Tibial nerve (tissue), 4 donors: Measurements from ENCODE around the gene RCAN1. TPM values are rescaled to one million over a fixed set of nuclear protein-coding genes. Genes with fewer than 3 reads are reported as not detected.

Source experiments
- DNase-seq, 2 donors: peaks; one replicate each; pipeline ENCODE4 v3.0.0-alpha.2; 2019; ENCODE audit warnings: low spot score in 2 of 2
- H3K27ac ChIP-seq, 4 donors: fragments of 200-600 bp; sonication (generic) in 3 of 4; one replicate each; pipeline ENCODE4 v1.5.1; 2017 to 2019; ENCODE audit warnings: mild to moderate bottlenecking in 1 of 4
- H3K27me3 ChIP-seq, 2 donors: fragments of 200-600 bp; sonication (generic) in 1 of 2; one replicate each; pipeline versions ENCODE4 v1.5.1 to v1.6.0; 2017 to 2019
- H3K36me3 ChIP-seq, 3 donors: fragments of 200-600 bp; sonication (generic); one replicate each; pipeline ENCODE4 v1.5.1; 2018 to 2019
- H3K4me1 ChIP-seq, 4 donors: fragments of 200-600 bp; sonication (generic) in 3 of 4; one replicate each; pipeline ENCODE4 v1.5.1; 2017 to 2019
- H3K4me3 ChIP-seq, 4 donors: fragments of 200-600 bp; sonication (generic) in 3 of 4; one replicate each; pipeline ENCODE4 v1.5.1; 2017 to 2019; ENCODE audit warnings: mild to moderate bottlenecking in 1 of 4, moderate library complexity in 1 of 4
- H3K9me3 ChIP-seq, 4 donors: fragments of 200-600 bp; sonication (generic) in 3 of 4; one replicate each; pipeline ENCODE4 v1.5.1; 2017 to 2019
- EP300 ChIP-seq, 2 donors: sonication (generic); formaldehyde crosslinking; IDR thresholded peaks; one replicate each; pipeline ENCODE4 v1.6.1; 2017; ENCODE audit warnings: antibody characterized with exemption in 2 of 2, mild to moderate bottlenecking in 1 of 2
- POLR2A ChIP-seq, 2 donors: fragments of 450-650 bp; IDR thresholded peaks; one replicate each; pipeline ENCODE4 v1.6.1; 2017; ENCODE audit warnings: antibody characterized with exemption in 2 of 2, mild to moderate bottlenecking in 2 of 2, moderate library complexity in 2 of 2
- WGBS, 2 donors: methylation state at CpG; one replicate each; pipeline ENCODE4 v1.1.5; 2018; 5-methylcytosine and 5-hydroxymethylcytosine counted together
- total RNA-seq, 4 donors: library from RNA; depleted of rRNA; stranded (reverse); fragments of >200 nt; gene quantifications; one replicate each; pipeline ENCODE4 v1.1.0, GENCODE V29; 2016
- TF ChIP-seq, protein P1 (sequence below), 5 experiments: fragments of 200-600 bp in 3 of 5; fragments of 450-650 bp in 2 of 5; sonication (generic) in 3 of 5; IDR thresholded peaks; one replicate each; pipeline ENCODE4 v1.5.1; 2016 to 2019; ENCODE audit warnings: antibody characterized with exemption in 5 of 5, mild to moderate bottlenecking in 3 of 5, moderate library complexity in 2 of 5

Gene RCAN1
- total RNA-seq, 4 donors from 2014 or later, result 51.8 to 71.2 (median 66.7) TPM

DNA sequence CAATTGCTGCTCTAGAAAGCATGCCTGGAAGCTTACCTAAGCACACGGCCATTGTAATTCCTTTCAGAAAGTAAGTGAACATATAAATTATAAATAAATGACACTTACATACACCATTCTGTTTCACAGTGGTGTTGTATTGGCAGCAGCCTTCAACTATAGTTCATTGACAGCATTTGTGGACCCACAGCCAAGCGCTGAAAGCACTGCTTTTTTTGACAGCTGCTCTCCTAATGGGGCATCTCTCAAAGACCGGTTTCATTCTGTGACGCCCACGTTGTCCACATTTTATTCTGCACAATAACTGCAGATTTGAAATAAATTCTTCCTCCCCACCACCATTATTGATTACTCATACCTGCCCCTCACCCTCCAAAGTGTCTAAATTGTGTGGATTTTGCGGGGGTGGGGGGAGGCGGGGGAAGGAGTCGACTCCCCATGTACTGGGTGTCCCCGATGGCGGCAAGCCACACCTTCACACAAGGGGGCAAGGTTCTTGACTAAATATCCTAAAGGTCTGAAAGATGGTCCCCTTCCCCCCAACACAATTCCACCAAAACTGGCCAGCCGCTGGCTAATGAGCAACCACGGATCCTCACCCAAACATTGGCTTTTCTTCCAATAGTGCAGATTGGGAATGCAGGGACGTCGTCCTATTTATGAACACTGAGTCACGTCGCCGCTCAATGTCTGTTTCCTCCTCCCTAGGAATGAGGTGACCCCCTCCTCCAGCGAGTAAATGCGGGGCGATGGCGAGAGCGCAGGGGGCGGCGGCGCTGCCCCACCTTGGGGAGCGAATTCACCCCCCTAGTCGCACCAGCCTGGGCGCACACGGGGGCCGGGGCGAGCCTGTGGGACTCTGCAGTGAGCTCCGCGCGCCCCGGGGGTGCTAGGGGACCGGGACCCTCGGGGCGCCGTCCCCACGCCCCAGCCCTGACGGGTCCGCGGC lies 960 bp downstream of the RCAN1 start:
- no peak for DNase-seq
- no peak for TF ChIP-seq EP300 (IDR thresholded peaks at IDR 0.05)
- TF ChIP-seq, protein P1, sequence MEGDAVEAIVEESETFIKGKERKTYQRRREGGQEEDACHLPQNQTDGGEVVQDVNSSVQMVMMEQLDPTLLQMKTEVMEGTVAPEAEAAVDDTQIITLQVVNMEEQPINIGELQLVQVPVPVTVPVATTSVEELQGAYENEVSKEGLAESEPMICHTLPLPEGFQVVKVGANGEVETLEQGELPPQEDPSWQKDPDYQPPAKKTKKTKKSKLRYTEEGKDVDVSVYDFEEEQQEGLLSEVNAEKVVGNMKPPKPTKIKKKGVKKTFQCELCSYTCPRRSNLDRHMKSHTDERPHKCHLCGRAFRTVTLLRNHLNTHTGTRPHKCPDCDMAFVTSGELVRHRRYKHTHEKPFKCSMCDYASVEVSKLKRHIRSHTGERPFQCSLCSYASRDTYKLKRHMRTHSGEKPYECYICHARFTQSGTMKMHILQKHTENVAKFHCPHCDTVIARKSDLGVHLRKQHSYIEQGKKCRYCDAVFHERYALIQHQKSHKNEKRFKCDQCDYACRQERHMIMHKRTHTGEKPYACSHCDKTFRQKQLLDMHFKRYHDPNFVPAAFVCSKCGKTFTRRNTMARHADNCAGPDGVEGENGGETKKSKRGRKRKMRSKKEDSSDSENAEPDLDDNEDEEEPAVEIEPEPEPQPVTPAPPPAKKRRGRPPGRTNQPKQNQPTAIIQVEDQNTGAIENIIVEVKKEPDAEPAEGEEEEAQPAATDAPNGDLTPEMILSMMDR (IDR thresholded peaks at IDR 0.05), result no peak
- no peak for TF ChIP-seq POLR2A (IDR thresholded peaks at IDR 0.05)
- Histone ChIP-seq H3K4me3 (peak overlapping the region; percentile 64 to 87 (median 78)), H3K27me3 (no peaks in the 10 kb centered on the region), H3K27ac (peak overlapping the region in 3 of 4 donors; percentile 67 to 89 (median 86)), H3K4me1 (peaks cover 0 to 29% (median 16%) of the 10 kb centered on the region in 4 donors), H3K9me3 (no peaks in the 10 kb centered on the region), H3K36me3 (no peaks in the 10 kb centered on the region)
- 5 to 9% methylated on average over 22 to 43 of the region's 43 CpGs for WGBS, 2 donors

DNA sequence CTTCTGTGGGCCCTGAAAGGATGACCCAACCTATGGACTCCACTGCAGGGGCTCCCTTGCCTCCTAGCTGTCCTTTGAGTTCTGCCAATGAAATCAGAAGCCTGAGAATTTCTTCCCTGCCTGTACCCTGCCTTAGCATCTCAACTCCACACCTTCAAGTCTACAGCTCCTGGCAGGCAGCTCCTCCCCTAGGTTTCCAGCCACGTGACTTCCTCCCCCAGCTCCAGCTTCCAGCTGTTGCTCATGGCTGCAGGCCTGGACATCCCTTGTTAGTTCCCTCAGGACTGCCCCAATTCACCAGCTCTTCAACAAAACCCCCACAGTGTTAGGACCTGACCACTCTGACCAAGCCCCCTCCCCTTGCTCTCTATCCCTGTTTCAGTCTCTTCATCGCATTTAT lies 2.4 kb downstream of the RCAN1 start:
- TF ChIP-seq, protein P1 (IDR thresholded peaks at IDR 0.05), result no peak
- TF ChIP-seq EP300 (IDR thresholded peaks at IDR 0.05), result no peak
- Histone ChIP-seq H3K36me3 (no peaks in the 10 kb centered on the region), H3K27ac (no peak overlapping the region), H3K9me3 (no peaks in the 10 kb centered on the region), H3K27me3 (no peaks in the 10 kb centered on the region), H3K4me1 (peaks cover 0 to 29% (median 16%) of the 10 kb centered on the region in 4 donors), H3K4me3 (no peak overlapping the region)
- no peak for DNase-seq
- 75 to 87% methylated on average over 2 of the region's 2 CpGs for WGBS, 2 donors

DNA sequence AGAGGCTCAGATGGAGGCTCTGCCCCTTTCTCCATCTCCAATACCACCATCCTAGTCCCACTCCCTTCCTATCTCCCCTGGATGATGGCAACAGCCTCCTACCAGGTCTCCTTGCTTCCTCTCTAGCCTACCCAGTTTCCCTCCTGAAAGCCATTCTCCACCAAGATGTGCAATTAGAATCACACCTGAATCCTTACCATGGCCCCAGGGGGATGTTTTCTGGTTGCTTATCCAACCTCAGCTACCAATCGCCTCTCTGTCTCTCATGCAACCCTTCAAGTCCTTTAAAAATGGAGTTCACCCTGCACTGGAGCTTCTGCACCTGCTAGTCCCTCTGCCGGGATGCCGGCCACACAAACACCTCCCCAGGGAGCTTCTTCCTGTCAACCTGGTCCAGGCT lies 2.9 kb downstream of the RCAN1 start:
- Histone ChIP-seq H3K4me3 (no peak overlapping the region), H3K4me1 (peaks cover 0 to 29% (median 16%) of the 10 kb centered on the region in 4 donors), H3K27me3 (no peaks in the 10 kb centered on the region), H3K27ac (no peak overlapping the region), H3K36me3 (no peaks in the 10 kb centered on the region), H3K9me3 (no peaks in the 10 kb centered on the region)
- DNase-seq, result no peak
- whole genome bisulfite sequencing, 2 donors, result 81 to 95% methylated on average over 3 of the region's 3 CpGs
- TF ChIP-seq POLR2A (IDR thresholded peaks at IDR 0.05) (no peak), EP300 (IDR thresholded peaks at IDR 0.05) (no peak)
- TF ChIP-seq, protein P1 (IDR thresholded peaks at IDR 0.05), result no peak

- no peak overlapping the region for H3K4me3 ChIP-seq
Measured at GRCh38 chr21:34611528-34611927, 3.4 kb downstream of the RCAN1 start.

More at GRCh38 chr21:34611528-34611927, 3.4 kb downstream of the RCAN1 start:
- H3K4me1 ChIP-seq, result peaks cover 0 to 29% (median 16%) of the 10 kb centered on the region in 4 donors
- H3K27me3 ChIP-seq, result no peaks in the 10 kb centered on the region
- H3K27ac ChIP-seq, result no peak overlapping the region
- H3K9me3 ChIP-seq, result no peaks in the 10 kb centered on the region
- no peak for TF ChIP-seq POLR2A (IDR thresholded peaks at IDR 0.05)
- TF ChIP-seq, protein P1 (IDR thresholded peaks at IDR 0.05), result no peak
- no peak for TF ChIP-seq EP300 (IDR thresholded peaks at IDR 0.05)
- 84 to 90% methylated on average over 3 of the region's 3 CpGs for WGBS, 2 donors
- H3K36me3 ChIP-seq, result no peaks in the 10 kb centered on the region
- no peak for DNase-seq
